ENCODE measurements around the gene SIAH1.

GRCh38 chr16:48369765-48370164, 15.4 kb downstream of the SIAH1 start:
- TF ChIP-seq CTCF (IDR thresholded peaks at IDR 0.05) (no peak), POLR2A (IDR thresholded peaks at IDR 0.05) (no peak)

All from right lobe of liver (tissue), 4 donors.